Measurements from ENCODE around the gene NDUFA11.

The NDUFA11 gene

DNA sequence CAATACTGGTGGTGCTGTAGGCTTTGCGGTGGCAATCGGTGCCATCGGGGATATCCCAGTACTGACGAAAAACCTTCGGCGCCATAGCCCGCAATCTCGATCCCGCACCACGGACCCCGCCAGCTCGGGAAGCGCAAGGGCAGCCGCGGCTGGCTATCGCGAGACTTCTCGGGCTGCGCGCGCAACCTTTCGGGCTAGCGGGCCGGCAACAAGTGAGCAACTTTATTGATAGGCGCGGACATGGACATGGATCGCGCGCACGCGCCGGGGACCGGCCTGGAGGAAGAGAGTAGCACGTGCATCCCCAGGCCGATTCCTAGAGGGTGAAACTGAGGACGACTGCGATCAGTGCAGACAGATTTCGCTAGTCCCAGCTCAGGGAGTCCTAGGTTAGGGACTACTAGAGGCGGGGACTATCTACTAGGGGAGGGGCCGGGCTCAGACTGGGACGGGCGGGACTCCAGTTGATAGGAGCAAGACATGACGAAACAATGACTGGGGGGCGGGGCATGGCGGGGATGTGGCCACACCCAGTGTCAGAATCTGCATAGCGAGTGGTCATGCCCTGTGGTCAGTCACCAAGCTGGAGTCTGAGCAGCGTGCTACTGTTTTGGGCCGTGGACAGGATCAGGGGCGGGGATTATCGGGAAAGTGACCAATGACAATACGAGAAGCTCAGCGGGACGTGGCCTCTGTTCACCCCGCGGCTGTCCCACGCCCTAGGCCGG is at the start of gene NDUFA11:
Gene NDUFA11 (minus strand): TSS at position 167 of the 728 bp plus-strand sequence. CDS start 82 bp downstream, at position 85.
- Histone ChIP-seq H3K9me3 (ENCODE audit: control insufficient read depth in 1 of 2, low read length in 2 of 2) (no peaks in the 10 kb centered on the region), H3K4me1 (ENCODE audit: control insufficient read depth in 1 of 2, insufficient read depth in 2 of 2, low read length in 2 of 2) (peaks cover 0 to 26% of the 10 kb centered on the region in 2 donors), H3K27me3 (ENCODE audit: low read depth, low read length) (no peaks in the 10 kb centered on the region), H3K4me3 (ENCODE audit: low read depth in 1 of 2, low read length in 2 of 2) (peak within 1 kb of the TSS; percentile 91 to 95), H3K27ac (ENCODE audit: low read length) (peak within 1 kb of the TSS; percentile 90), H3K36me3 (ENCODE audit: control insufficient read depth in 1 of 2, insufficient read depth in 2 of 2, low read length in 2 of 2) (peaks cover 0 to 2% of the 10 kb centered on the region in 2 donors)

DNA sequence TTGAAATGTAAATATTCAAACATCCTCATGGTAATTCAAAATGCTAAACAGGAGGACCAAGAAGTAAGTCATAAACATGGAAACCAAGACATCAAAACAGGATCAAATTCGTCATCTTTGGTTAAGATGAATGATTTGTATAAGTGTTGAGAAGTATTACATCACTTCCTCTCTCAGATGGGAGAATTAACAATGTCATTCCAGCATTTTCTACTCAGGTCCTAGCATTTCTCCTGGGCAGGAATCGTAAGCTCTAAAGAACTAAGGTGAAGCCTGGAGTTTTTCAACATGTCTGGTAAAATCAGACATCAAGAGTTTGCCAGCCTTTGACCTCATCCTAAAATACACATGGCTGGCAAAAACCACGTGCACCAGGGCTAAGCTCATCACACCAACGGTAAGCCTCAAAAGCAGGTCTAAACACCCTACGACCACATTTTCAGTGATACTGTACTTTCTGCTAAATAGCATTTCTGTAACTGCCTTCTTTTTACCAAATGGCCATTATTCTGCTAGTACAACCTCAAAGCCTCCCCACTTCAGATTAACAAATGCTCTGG is 49.5 kb upstream of the NDUFA11 start:
- Histone ChIP-seq H3K27me3 (ENCODE audit: low read depth, low read length) (no peaks in the 10 kb centered on the region), H3K9me3 (ENCODE audit: control insufficient read depth in 1 of 2, low read length in 2 of 2) (no peaks in the 10 kb centered on the region), H3K36me3 (ENCODE audit: control insufficient read depth in 1 of 2, insufficient read depth in 2 of 2, low read length in 2 of 2) (no peaks in the 10 kb centered on the region), H3K4me1 (ENCODE audit: control insufficient read depth in 1 of 2, insufficient read depth in 2 of 2, low read length in 2 of 2) (peaks cover 53 to 71% of the 10 kb centered on the region in 2 donors), H3K4me3 (ENCODE audit: low read depth in 1 of 2, low read length in 2 of 2) (peak overlapping the region in 1 of 2 donors; percentile 35), H3K27ac (ENCODE audit: low read length) (peak overlapping the region; percentile 69)

GRCh38 chr19:5952193-5953029 is 48.8 kb upstream of the NDUFA11 start:
- no peak overlapping the region for H3K27ac ChIP-seq (ENCODE audit: low read length)
- no peaks in the 10 kb centered on the region for H3K36me3 ChIP-seq (ENCODE audit: control insufficient read depth in 1 of 2, insufficient read depth in 2 of 2, low read length in 2 of 2)
- no peaks in the 10 kb centered on the region for H3K27me3 ChIP-seq (ENCODE audit: low read depth, low read length)
- H3K9me3 ChIP-seq (ENCODE audit: control insufficient read depth in 1 of 2, low read length in 2 of 2), result no peaks in the 10 kb centered on the region
- H3K4me3 ChIP-seq (ENCODE audit: low read depth in 1 of 2, low read length in 2 of 2), result no peak overlapping the region
- H3K4me1 ChIP-seq (ENCODE audit: control insufficient read depth in 1 of 2, insufficient read depth in 2 of 2, low read length in 2 of 2), result peaks cover 57 to 77% of the 10 kb centered on the region in 2 donors

- Histone ChIP-seq H3K27me3 (ENCODE audit: low read depth, low read length) (no peaks in the 10 kb centered on the region), H3K36me3 (ENCODE audit: control insufficient read depth in 1 of 2, insufficient read depth in 2 of 2, low read length in 2 of 2) (no peaks in the 10 kb centered on the region), H3K27ac (ENCODE audit: low read length) (no peak overlapping the region), H3K4me1 (ENCODE audit: control insufficient read depth in 1 of 2, insufficient read depth in 2 of 2, low read length in 2 of 2) (peaks cover 60 to 87% of the 10 kb centered on the region in 2 donors), H3K4me3 (ENCODE audit: low read depth in 1 of 2, low read length in 2 of 2) (peak overlapping the region in 1 of 2 donors; percentile 2), H3K9me3 (ENCODE audit: control insufficient read depth in 1 of 2, low read length in 2 of 2) (no peaks in the 10 kb centered on the region)
Measured at GRCh38 chr19:5951338-5951861, 47.8 kb upstream of the NDUFA11 start.

DNA sequence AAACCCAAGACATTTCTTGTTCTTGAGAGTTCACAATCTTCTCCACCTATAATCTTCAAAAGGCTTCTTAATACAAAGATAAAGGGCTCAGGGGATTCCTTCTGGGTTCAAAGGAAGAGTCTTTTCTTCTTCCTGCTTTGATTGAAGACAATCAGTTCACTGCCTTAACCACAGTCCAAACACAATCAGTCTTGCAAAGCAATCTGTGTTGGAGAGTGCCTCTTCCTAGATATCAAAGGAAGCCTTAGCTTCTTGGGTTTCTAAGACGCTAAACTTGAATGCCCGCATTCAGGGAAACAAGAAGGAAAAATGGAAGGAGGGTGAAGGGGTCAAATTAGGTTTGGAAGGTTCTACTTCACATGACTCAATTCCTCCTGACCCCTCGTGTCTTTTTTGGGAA is 47.2 kb upstream of the NDUFA11 start:
- peaks cover 60 to 93% of the 10 kb centered on the region in 2 donors for H3K4me1 ChIP-seq (ENCODE audit: control insufficient read depth in 1 of 2, insufficient read depth in 2 of 2, low read length in 2 of 2)
- H3K4me3 ChIP-seq (ENCODE audit: low read depth in 1 of 2, low read length in 2 of 2), result no peak overlapping the region
- H3K27ac ChIP-seq (ENCODE audit: low read length), result no peak overlapping the region
- H3K36me3 ChIP-seq (ENCODE audit: control insufficient read depth in 1 of 2, insufficient read depth in 2 of 2, low read length in 2 of 2), result no peaks in the 10 kb centered on the region
- H3K27me3 ChIP-seq (ENCODE audit: low read depth, low read length), result no peaks in the 10 kb centered on the region
- H3K9me3 ChIP-seq (ENCODE audit: control insufficient read depth in 1 of 2, low read length in 2 of 2), result no peaks in the 10 kb centered on the region

DNA sequence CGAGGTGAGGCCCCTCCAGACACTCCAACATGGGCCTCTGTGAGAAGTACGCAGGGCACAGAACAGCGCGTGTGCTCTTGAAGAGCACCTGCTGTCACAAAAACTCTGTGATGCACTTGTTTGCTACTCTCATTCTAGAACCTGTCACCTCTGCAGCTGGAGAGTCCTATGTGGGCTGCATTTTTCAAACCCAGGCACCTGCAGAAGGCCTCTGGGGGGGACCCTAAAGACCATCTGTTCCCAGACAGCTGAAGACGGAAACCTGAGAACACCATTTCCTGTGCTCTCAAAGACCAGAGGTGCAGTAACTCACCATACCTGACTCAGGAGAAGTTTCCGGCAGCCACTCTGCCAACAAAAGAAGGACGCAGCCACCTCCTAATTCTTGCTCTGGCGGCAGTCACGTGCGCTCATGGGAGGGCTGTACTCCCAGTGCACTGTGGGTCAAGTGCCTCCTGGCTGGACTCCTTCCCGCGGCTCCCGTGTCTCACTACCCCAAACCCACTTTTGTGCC is 46.3 kb upstream of the NDUFA11 start:
- peaks cover 55 to 85% of the 10 kb centered on the region in 2 donors for H3K4me1 ChIP-seq (ENCODE audit: control insufficient read depth in 1 of 2, insufficient read depth in 2 of 2, low read length in 2 of 2)
- H3K27me3 ChIP-seq (ENCODE audit: low read depth, low read length), result no peaks in the 10 kb centered on the region
- H3K4me3 ChIP-seq (ENCODE audit: low read depth in 1 of 2, low read length in 2 of 2), result no peak overlapping the region
- H3K9me3 ChIP-seq (ENCODE audit: control insufficient read depth in 1 of 2, low read length in 2 of 2), result no peaks in the 10 kb centered on the region
- H3K36me3 ChIP-seq (ENCODE audit: control insufficient read depth in 1 of 2, insufficient read depth in 2 of 2, low read length in 2 of 2), result no peaks in the 10 kb centered on the region
- no peak overlapping the region for H3K27ac ChIP-seq (ENCODE audit: low read length)

DNA sequence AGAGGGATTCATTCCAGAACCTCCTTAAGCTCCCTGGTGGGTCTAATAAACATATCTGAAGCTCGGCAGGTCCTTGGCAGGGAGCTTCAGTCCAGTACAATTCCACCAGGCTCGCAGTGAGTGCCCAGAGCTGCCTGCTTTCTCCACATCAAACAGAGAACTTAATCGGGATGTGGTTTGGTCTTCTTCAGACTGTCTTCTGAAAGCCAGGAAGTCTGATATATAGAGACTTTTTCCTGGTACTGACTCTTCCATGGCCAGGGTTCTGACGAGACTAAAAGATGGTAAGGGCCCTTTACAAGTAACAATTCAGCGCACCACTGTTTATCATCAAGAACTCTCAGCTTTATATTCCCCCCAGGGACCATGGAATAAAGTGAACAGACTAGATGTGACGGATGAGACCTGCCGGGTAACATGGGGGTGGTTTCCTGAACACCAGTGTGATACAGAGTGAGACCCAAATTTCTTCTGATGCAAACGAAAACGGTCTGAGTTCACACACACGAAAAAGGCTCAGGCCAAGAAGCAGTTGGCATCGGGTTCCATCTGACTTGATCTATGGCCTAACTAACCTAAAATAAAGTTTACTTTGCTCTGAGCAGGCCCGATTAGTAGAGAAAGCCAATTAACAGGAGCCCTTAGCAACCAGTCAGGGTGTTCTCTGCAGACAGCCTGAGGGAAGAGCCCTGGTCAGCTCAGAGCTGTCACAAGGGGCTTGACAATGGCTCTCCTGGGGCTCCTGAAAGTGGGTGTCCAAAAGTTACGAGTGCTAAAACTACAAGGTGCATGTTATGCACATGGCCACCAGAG is 45.4 kb upstream of the NDUFA11 start:
- H3K36me3 ChIP-seq (ENCODE audit: control insufficient read depth in 1 of 2, insufficient read depth in 2 of 2, low read length in 2 of 2), result no peaks in the 10 kb centered on the region
- H3K4me1 ChIP-seq (ENCODE audit: control insufficient read depth in 1 of 2, insufficient read depth in 2 of 2, low read length in 2 of 2), result peaks cover 49 to 76% of the 10 kb centered on the region in 2 donors
- H3K9me3 ChIP-seq (ENCODE audit: control insufficient read depth in 1 of 2, low read length in 2 of 2), result no peaks in the 10 kb centered on the region
- H3K27ac ChIP-seq (ENCODE audit: low read length), result peak overlapping the region; percentile 76
- peak overlapping the region in 1 of 2 donors; percentile 10 for H3K4me3 ChIP-seq (ENCODE audit: low read depth in 1 of 2, low read length in 2 of 2)
- no peaks in the 10 kb centered on the region for H3K27me3 ChIP-seq (ENCODE audit: low read depth, low read length)

DNA sequence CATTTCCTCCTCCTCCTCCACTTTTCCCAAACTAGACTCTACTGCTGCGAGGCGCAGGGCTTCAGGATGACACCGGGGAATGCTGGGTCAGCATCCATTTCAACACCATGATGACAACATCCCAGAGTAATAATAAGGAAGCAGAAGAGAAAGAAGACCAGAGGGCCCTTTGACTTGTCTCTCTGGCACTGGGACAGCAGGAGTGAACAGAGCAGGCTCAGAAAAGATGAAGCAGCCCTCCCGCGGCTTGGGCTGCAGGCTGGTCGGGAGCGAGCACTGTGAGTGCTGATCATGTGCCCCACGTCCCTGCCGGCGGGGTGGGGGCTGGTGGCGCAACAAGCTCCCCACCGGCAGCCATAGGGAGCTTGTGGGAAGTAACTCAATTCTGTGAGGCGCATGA is 43.8 kb upstream of the NDUFA11 start:
- Histone ChIP-seq H3K9me3 (ENCODE audit: control insufficient read depth in 1 of 2, low read length in 2 of 2) (no peaks in the 10 kb centered on the region), H3K27me3 (ENCODE audit: low read depth, low read length) (no peaks in the 10 kb centered on the region), H3K4me1 (ENCODE audit: control insufficient read depth in 1 of 2, insufficient read depth in 2 of 2, low read length in 2 of 2) (peaks cover 43 to 78% of the 10 kb centered on the region in 2 donors), H3K4me3 (ENCODE audit: low read depth in 1 of 2, low read length in 2 of 2) (peak overlapping the region; percentile 2 to 36), H3K36me3 (ENCODE audit: control insufficient read depth in 1 of 2, insufficient read depth in 2 of 2, low read length in 2 of 2) (no peaks in the 10 kb centered on the region), H3K27ac (ENCODE audit: low read length) (peak overlapping the region; percentile 60)

DNA sequence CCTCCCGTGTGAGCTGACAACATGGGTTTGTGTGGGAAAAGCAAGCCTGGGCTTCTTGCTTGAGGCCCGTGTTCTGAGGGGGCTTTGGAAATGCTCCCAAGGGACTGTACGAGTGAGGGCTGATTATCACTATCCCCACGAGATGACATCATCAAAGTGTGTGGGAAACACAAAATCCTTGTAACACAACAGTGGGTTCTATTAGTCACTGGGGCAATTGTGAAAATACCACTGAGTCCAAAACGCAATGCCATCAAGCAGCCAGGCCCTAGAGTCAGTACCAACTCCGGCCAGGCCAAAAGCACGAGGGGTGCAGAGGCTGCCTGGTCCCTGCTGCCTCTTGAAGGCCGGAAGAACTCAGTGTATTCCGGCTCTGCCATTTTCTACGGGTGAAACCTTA is 40.0 kb upstream of the NDUFA11 start:
- no peak overlapping the region for H3K4me3 ChIP-seq (ENCODE audit: low read depth in 1 of 2, low read length in 2 of 2)
- H3K36me3 ChIP-seq (ENCODE audit: control insufficient read depth in 1 of 2, insufficient read depth in 2 of 2, low read length in 2 of 2), result peaks cover 19 to 21% of the 10 kb centered on the region in 2 donors
- peak overlapping the region; percentile 60 for H3K27ac ChIP-seq (ENCODE audit: low read length)
- H3K27me3 ChIP-seq (ENCODE audit: low read depth, low read length), result no peaks in the 10 kb centered on the region
- H3K4me1 ChIP-seq (ENCODE audit: control insufficient read depth in 1 of 2, insufficient read depth in 2 of 2, low read length in 2 of 2), result peaks cover 22 to 50% of the 10 kb centered on the region in 2 donors
- no peaks in the 10 kb centered on the region for H3K9me3 ChIP-seq (ENCODE audit: control insufficient read depth in 1 of 2, low read length in 2 of 2)

DNA sequence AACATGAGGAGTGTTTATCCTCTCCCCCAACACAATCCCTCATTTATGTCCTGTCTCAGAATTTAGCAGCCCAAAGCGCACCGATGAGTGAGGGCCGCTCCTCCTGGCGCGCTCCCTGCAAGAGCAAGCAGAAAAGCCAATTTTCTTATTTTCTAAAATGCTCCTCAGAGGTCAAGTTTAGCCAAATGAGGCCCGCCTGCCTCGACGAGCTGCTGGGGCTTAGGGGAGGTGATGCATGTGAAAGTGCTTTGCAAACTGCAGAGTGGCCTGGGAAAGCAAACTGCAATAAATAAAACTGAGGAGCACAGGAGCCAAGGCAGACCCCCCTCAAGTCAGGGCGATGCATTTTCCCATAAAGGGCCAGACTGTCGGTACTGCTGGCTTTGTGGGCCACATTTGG is 39.5 kb upstream of the NDUFA11 start:
- Histone ChIP-seq H3K27ac (ENCODE audit: low read length) (peak overlapping the region; percentile 60), H3K4me3 (ENCODE audit: low read depth in 1 of 2, low read length in 2 of 2) (no peak overlapping the region), H3K27me3 (ENCODE audit: low read depth, low read length) (no peaks in the 10 kb centered on the region), H3K9me3 (ENCODE audit: control insufficient read depth in 1 of 2, low read length in 2 of 2) (no peaks in the 10 kb centered on the region), H3K4me1 (ENCODE audit: control insufficient read depth in 1 of 2, insufficient read depth in 2 of 2, low read length in 2 of 2) (peaks cover 19 to 48% of the 10 kb centered on the region in 2 donors), H3K36me3 (ENCODE audit: control insufficient read depth in 1 of 2, insufficient read depth in 2 of 2, low read length in 2 of 2) (peaks cover 20 to 21% of the 10 kb centered on the region in 2 donors)

Data from muscle layer of duodenum (tissue), 2 donors.